Upper lobe of left lung (tissue), 6 donors: ENCODE results near the gene GLT8D2. TPM values are rescaled to one million over a fixed set of nuclear protein-coding genes. Genes with fewer than 3 reads are reported as not detected.

Source experiments
- ATAC-seq, 2 donors: fragments of 200-7000 bp; cut with Tn5 transposase; one replicate each; pipeline ENCODE4 v1.9.1; 2022; ENCODE audit warnings: mild to moderate bottlenecking in 2 of 2, moderate library complexity in 2 of 2; ENCODE audit not compliant: low FRiP score in 2 of 2
- DNase-seq, 2 donors: peaks; one replicate each; pipeline ENCODE4 v3.0.0-alpha.2; 2019 to 2020
- H3K27ac ChIP-seq, 4 donors: fragments of 200-600 bp; sonication (generic); one replicate each; pipeline ENCODE4 v1.5.1; 2016 to 2019
- H3K27me3 ChIP-seq, 4 donors: fragments of 200-600 bp; sonication (generic); one replicate each; pipeline ENCODE4 v1.5.1; 2017 to 2019
- H3K36me3 ChIP-seq, 4 donors: fragments of 200-600 bp; sonication (generic); one replicate each; pipeline ENCODE4 v1.5.1; 2016 to 2019
- H3K4me1 ChIP-seq, 4 donors: fragments of 200-600 bp; sonication (generic); one replicate each; pipeline ENCODE4 v1.5.1; 2018 to 2019
- H3K4me3 ChIP-seq, 4 donors: fragments of 200-600 bp; sonication (generic); one replicate each; pipeline ENCODE4 v1.5.1; 2017 to 2019; ENCODE audit warnings: mild to moderate bottlenecking in 2 of 4, moderate library complexity in 1 of 4
- H3K9me3 ChIP-seq, 4 donors: fragments of 200-600 bp; sonication (generic); one replicate each; pipeline ENCODE4 v1.5.1; 2018 to 2019
- CTCF ChIP-seq, 6 experiments: fragments of 450-650 bp in 4 of 6; fragments of 200-600 bp in 2 of 6; sonication (generic) in 2 of 6; IDR thresholded peaks; one replicate each; pipeline ENCODE4 v1.5.1; 2016 to 2019; ENCODE audit warnings: antibody characterized with exemption in 6 of 6
- EP300 ChIP-seq, 4 donors: sonication (generic); formaldehyde crosslinking; IDR thresholded peaks; one replicate each; pipeline ENCODE4 v1.5.1; 2017; ENCODE audit warnings: antibody characterized with exemption in 4 of 4, control low read depth in 2 of 4
- POLR2A ChIP-seq, 4 donors: fragments of 450-650 bp; IDR thresholded peaks; one replicate each; pipeline ENCODE4 v1.5.1; 2016 to 2017; ENCODE audit warnings: antibody characterized with exemption in 4 of 4, mild to moderate bottlenecking in 2 of 4
- POLR2AphosphoS5 ChIP-seq, 2 donors: sonication (generic); formaldehyde crosslinking; IDR thresholded peaks; one replicate each; pipeline ENCODE4 v1.5.1; 2017; ENCODE audit warnings: antibody characterized with exemption in 2 of 2
- WGBS, 2 donors: methylation state at CpG; one replicate each; pipeline ENCODE4 v1.1.5; 2017 to 2018; 5-methylcytosine and 5-hydroxymethylcytosine counted together
- total RNA-seq, 6 donors: library from RNA; depleted of rRNA in 4 of 6; stranded (reverse); fragments of >200 nt in 4 of 6; gene quantifications; one replicate each; pipeline versions ENCODE4 v1.1.0 to v1.2.1, GENCODE V29; 2016 to 2021
- donor health status: DM: no; HTN: no; CAD: no; lungs with moderate emphysema.
- donor health status: DM: no; HTN: yes; CAD: no; lungs with severe emphysema.

Gene GLT8D2
- total RNA-seq, 6 donors from 2014 or later = 2.4 to 9.5 (median 5.3) TPM; not detected in 1

GRCh38 chr12:103962493-103962892, 87.5 kb downstream of the GLT8D2 start:
- peaks cover 16 to 30% (median 24%) of the 10 kb centered on the region in 4 donors for H3K4me1 ChIP-seq
- no peaks in the 10 kb centered on the region for H3K27me3 ChIP-seq
- no peaks in the 10 kb centered on the region for H3K36me3 ChIP-seq
- WGBS, 2 donors = 53 to 65% methylated on average over 1 of the region's 1 CpG
- ATAC-seq (no peak), DNase-seq (no peak)
- no peak overlapping the region for H3K4me3 ChIP-seq
- TF ChIP-seq POLR2AphosphoS5 (IDR thresholded peaks at IDR 0.05) = no peak
- no peak for TF ChIP-seq POLR2A (IDR thresholded peaks at IDR 0.05)
- TF ChIP-seq CTCF (IDR thresholded peaks at IDR 0.05) = no peak
- TF ChIP-seq EP300 (IDR thresholded peaks at IDR 0.05) = no peak
- H3K27ac ChIP-seq = no peak overlapping the region
- H3K9me3 ChIP-seq = no peaks in the 10 kb centered on the region

GRCh38 chr12:103960616-103961227, 89.3 kb downstream of the GLT8D2 start:
- peaks cover 16 to 26% (median 23%) of the 10 kb centered on the region in 4 donors for H3K4me1 ChIP-seq
- TF ChIP-seq EP300 (IDR thresholded peaks at IDR 0.05) (no peak), POLR2A (IDR thresholded peaks at IDR 0.05) (no peak), POLR2AphosphoS5 (IDR thresholded peaks at IDR 0.05) (no peak), CTCF (IDR thresholded peaks at IDR 0.05) (no peak)
- no peaks in the 10 kb centered on the region for H3K27me3 ChIP-seq
- H3K36me3 ChIP-seq = no peaks in the 10 kb centered on the region
- DNase-seq (no peak), ATAC-seq (no peak)
- 70 to 78% methylated on average over 7 of the region's 7 CpGs for WGBS, 2 donors
- H3K4me3 ChIP-seq = no peak overlapping the region
- H3K9me3 ChIP-seq = no peaks in the 10 kb centered on the region
- H3K27ac ChIP-seq = no peak overlapping the region

- H3K27ac ChIP-seq = no peak overlapping the region
- H3K4me1 ChIP-seq = peaks cover 16 to 25% (median 19%) of the 10 kb centered on the region in 4 donors
- no peak overlapping the region for H3K4me3 ChIP-seq
- H3K27me3 ChIP-seq = no peaks in the 10 kb centered on the region
- no peaks in the 10 kb centered on the region for H3K9me3 ChIP-seq
- ATAC-seq (no peak), DNase-seq (no peak)
- H3K36me3 ChIP-seq = peaks cover 0 to 11% (median 2%) of the 10 kb centered on the region in 4 donors
- no peak for TF ChIP-seq CTCF (IDR thresholded peaks at IDR 0.05)
- no peak for TF ChIP-seq EP300 (IDR thresholded peaks at IDR 0.05)
- no peak for TF ChIP-seq POLR2AphosphoS5 (IDR thresholded peaks at IDR 0.05)
- TF ChIP-seq POLR2A (IDR thresholded peaks at IDR 0.05) = no peak
- 67 to 74% methylated on average over 1 of the region's 1 CpG for WGBS, 2 donors
These were observed 91.4 kb downstream of the GLT8D2 start for GRCh38 chr12:103958621-103959020.

GRCh38 chr12:103957865-103958388, 92.1 kb downstream of the GLT8D2 start:
- Histone ChIP-seq H3K27me3 (no peaks in the 10 kb centered on the region), H3K4me1 (peaks cover 16 to 25% (median 19%) of the 10 kb centered on the region in 4 donors), H3K4me3 (peak overlapping the region in 3 of 4 donors; percentile 76 to 96 (median 93)), H3K9me3 (no peaks in the 10 kb centered on the region), H3K27ac (peak overlapping the region; percentile 86 to 89 (median 88)), H3K36me3 (peaks cover 0 to 18% (median 8%) of the 10 kb centered on the region in 4 donors)
- TF ChIP-seq POLR2A (IDR thresholded peaks at IDR 0.05) (no peak), POLR2AphosphoS5 (IDR thresholded peaks at IDR 0.05) (no peak), EP300 (IDR thresholded peaks at IDR 0.05) (no peak), CTCF (IDR thresholded peaks at IDR 0.05) (no peak)
- 89 to 91% methylated on average over 7 of the region's 7 CpGs for WGBS, 2 donors
- DNase-seq = no peak
- no peak for ATAC-seq
